Nephron (organoid): ENCODE measurements around the gene NAGS.

ENCODE experiments used
- H3K27ac Mint-ChIP-seq, 3 experiments: 2 replicates each; pipeline ENCODE4 v1.8.0; 2020; ENCODE audit warnings: mixed read lengths in 3 of 3, mild to moderate bottlenecking in 2 of 3, moderate library complexity in 1 of 3
- H3K27me3 Mint-ChIP-seq: 2 replicates; pipeline ENCODE4 v1.8.0; 2021; ENCODE audit warnings: low read depth, mild to moderate bottlenecking, moderate library complexity, mixed read lengths
- H3K36me3 Mint-ChIP-seq: 2 replicates; pipeline ENCODE4 v1.8.0; 2020; ENCODE audit warnings: low read depth, mixed read lengths
- H3K4me1 Mint-ChIP-seq: 2 replicates; pipeline ENCODE4 v1.8.0; 2020; ENCODE audit warnings: mixed read lengths
- H3K4me3 Mint-ChIP-seq, 3 experiments: 2 replicates each; pipeline ENCODE4 v1.8.0; 2020; ENCODE audit warnings: mild to moderate bottlenecking in 3 of 3, mixed read lengths in 3 of 3, moderate library complexity in 2 of 3
- H3K9me3 Mint-ChIP-seq: 2 replicates; pipeline ENCODE4 v1.8.0; 2020; ENCODE audit warnings: mixed read lengths
- CTCF ChIP-seq, 3 experiments: fragments of 200-600 bp; sonication (generic); IDR thresholded peaks; one replicate each; pipeline ENCODE4 v1.5.0; 2021; ENCODE audit warnings: antibody characterized with exemption in 3 of 3; ENCODE audit not compliant: unreplicated experiment in 3 of 3

The NAGS gene

GRCh38 chr17:43983196-43983514 lies 21.3 kb upstream of the NAGS start:
- Mint-ChIP-seq H3K4me1 (peaks cover 5% of the 10 kb centered on the region), H3K27ac (no peak overlapping the region), H3K9me3 (no peaks in the 10 kb centered on the region), H3K4me3 (peak overlapping the region; percentile 60 to 66 (median 65)), H3K27me3 (peaks cover 92% of the 10 kb centered on the region), H3K36me3 (no peaks in the 10 kb centered on the region)
- TF ChIP-seq CTCF (IDR thresholded peaks at IDR 0.05; ENCODE audit: unreplicated experiment in 3 of 3): no peak

- peak in 2 of 3 experiments; percentile 24 to 43 for TF ChIP-seq CTCF (IDR thresholded peaks at IDR 0.05; ENCODE audit: unreplicated experiment in 3 of 3)
- H3K9me3 Mint-ChIP-seq: no peaks in the 10 kb centered on the region
- H3K27me3 Mint-ChIP-seq: peaks cover 90% of the 10 kb centered on the region
- no peak overlapping the region for H3K27ac Mint-ChIP-seq
- peak overlapping the region; percentile 70 to 77 (median 72) for H3K4me3 Mint-ChIP-seq
- peaks cover 5% of the 10 kb centered on the region for H3K4me1 Mint-ChIP-seq
- H3K36me3 Mint-ChIP-seq: no peaks in the 10 kb centered on the region
Measured at GRCh38 chr17:43983515-43984411, 20.7 kb upstream of the NAGS start.

DNA sequence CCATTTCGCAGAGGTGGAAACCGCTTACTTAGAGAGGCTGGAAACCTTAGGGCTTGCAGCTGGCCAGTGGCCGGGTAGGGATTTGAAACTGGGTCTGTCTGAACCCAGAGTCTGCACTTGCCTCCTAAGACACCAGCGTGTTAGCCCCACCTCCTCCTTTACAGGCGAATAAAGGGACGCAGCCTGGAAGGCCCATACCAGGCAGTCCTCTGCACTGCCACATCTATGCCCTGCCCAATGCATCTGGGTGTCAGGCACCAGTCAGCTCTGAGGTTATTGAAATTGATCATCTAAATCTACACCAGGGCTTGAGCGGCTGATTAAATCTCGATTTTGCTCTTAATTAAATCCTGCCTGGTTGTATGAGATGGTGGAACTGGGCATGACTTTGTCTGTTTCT lies 19.9 kb upstream of the NAGS start:
- TF ChIP-seq CTCF (IDR thresholded peaks at IDR 0.05; ENCODE audit: unreplicated experiment in 3 of 3): no peak
- Mint-ChIP-seq H3K4me1 (peaks cover 5% of the 10 kb centered on the region), H3K36me3 (no peaks in the 10 kb centered on the region), H3K27ac (no peak overlapping the region), H3K4me3 (peak overlapping the region; percentile 70 to 77 (median 72)), H3K27me3 (peaks cover 82% of the 10 kb centered on the region), H3K9me3 (no peaks in the 10 kb centered on the region)

DNA sequence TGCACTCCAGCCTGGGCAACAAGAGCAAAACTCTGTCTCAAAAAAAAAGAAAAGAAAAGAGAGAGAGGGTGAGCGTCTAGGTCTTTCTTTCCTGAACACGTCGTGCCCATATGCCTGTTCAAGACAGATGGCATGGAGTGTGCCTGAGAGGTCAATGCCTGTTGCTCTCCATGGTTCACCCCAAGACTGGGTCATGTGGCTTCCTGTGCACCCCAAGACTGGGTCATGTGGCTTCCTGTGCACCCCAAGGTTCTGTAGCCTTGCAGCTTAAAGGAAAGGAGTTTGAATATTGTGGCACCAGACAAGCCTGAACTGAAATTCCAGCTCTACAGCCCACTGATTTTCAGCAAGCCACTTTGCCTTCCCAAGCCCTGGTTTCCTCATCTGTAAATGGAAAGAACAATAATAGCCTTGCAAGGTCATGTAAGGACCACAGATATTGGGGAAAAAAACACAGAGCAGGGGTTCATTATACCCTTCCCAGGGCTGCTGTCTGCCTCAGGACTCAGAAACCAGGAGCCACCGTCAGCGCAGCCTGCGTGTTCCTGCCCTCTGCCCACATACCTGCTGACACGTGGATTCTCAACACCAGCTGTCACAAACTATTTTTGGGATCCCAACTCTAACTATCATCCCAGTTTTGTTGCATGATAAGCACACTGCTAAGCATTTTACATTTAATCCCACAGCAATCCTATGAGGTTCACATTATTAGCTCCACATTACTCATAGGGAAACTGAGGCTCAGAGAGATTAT lies 18.0 kb upstream of the NAGS start:
- Mint-ChIP-seq H3K27me3 (peaks cover 75% of the 10 kb centered on the region), H3K4me3 (no peak overlapping the region), H3K36me3 (no peaks in the 10 kb centered on the region), H3K4me1 (peaks cover 5% of the 10 kb centered on the region), H3K9me3 (no peaks in the 10 kb centered on the region), H3K27ac (no peak overlapping the region)
- TF ChIP-seq CTCF (IDR thresholded peaks at IDR 0.05; ENCODE audit: unreplicated experiment in 3 of 3): no peak

DNA sequence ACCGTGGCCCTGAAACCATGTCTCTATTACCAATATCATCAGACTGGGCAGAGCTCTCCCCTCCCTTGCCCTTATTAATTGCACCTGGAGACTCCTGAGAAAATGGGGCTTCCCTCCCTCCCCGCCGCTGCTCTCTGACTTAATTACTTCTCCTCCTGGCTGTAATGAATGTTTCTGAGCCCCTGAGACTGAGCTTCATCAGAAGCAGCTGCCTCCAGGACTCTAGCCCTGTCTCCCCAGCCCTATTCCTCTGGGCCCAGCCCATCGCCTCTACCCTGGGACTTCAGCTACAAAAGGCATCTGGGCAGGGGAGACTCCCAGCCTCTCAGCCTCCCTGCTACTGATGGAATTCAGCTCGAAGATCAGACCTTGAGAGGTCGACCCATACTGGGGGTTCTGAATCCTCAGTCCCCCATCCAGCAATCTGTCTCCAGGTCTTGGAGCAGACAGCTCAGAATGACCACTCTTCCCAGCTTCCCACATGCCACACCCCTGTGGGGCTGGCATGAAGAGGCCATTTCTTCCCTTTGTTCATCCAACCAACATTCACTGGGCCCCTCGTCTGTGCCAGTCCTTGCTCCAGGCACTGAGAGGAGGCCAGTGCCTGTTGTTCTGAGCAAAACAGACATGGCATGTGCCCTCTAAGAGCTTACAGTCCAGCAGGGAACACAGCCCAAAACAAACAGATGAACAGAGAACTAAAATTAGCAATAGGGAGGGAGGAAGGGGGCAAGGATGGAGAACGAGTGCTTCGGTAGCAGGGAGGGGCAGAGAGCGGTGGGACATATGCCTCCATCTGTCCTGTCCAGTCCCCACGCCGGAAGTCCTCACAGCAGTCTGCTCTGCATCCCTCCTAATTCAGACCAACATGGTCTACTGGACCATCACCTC lies 17.0 kb upstream of the NAGS start:
- TF ChIP-seq CTCF (IDR thresholded peaks at IDR 0.05; ENCODE audit: unreplicated experiment in 3 of 3): no peak
- peaks cover 66% of the 10 kb centered on the region for H3K27me3 Mint-ChIP-seq
- H3K9me3 Mint-ChIP-seq: no peaks in the 10 kb centered on the region
- no peak overlapping the region for H3K4me3 Mint-ChIP-seq
- H3K36me3 Mint-ChIP-seq: no peaks in the 10 kb centered on the region
- H3K27ac Mint-ChIP-seq: no peak overlapping the region
- peaks cover 5% of the 10 kb centered on the region for H3K4me1 Mint-ChIP-seq
